Keratinocyte (primary cell): Measurements from ENCODE around the gene TBKBP1. TPM values are rescaled to one million over a fixed set of nuclear protein-coding genes. Genes with fewer than 3 reads are reported as not detected.

Source experiments
- DNase-seq: peaks from one replicate; pipeline ENCODE4 v3.0.0-alpha.2; 2011; ENCODE audit warnings: low read depth, missing footprints, low spot score
- FAIRE-seq: peaks from 2 replicates; lab custom pipeline; 2011; peaks lifted over from hg19 to GRCh38; lab: Jason Lieb, UNC
- H2AFZ ChIP-seq: 2 replicates; pipeline ENCODE4 v1.6.0; 2012; ENCODE audit warnings: low read length, control low read depth, inconsistent platforms; ENCODE audit not compliant: control insufficient read depth
- H3K27ac ChIP-seq: 2 replicates; pipeline ENCODE4 v1.5.1; 2011; ENCODE audit warnings: low read length; ENCODE audit not compliant: control insufficient read depth, insufficient read depth
- H3K27me3 ChIP-seq: 3 replicates; pipeline ENCODE4 v1.6.0; 2011; ENCODE audit warnings: low read length; ENCODE audit not compliant: control insufficient read depth, insufficient read depth; ENCODE audit errors: extremely low read depth
- H3K36me3 ChIP-seq, 2 experiments: 2 replicates in 1 of 2; 3 replicates in 1 of 2; pipeline ENCODE4 v1.5.1; 2011; ENCODE audit warnings: low read length in 2 of 2, mild to moderate bottlenecking in 1 of 2; ENCODE audit not compliant: control insufficient read depth in 2 of 2, insufficient read depth in 2 of 2; ENCODE audit errors: extremely low read depth in 1 of 2
- H3K4me1 ChIP-seq: 3 replicates; pipeline ENCODE4 v1.5.1; 2011; ENCODE audit warnings: low read length; ENCODE audit not compliant: control insufficient read depth, insufficient read depth; ENCODE audit errors: extremely low read depth
- H3K4me2 ChIP-seq: 3 replicates; pipeline ENCODE4 v1.6.0; 2011; ENCODE audit warnings: low read depth, low read length; ENCODE audit not compliant: control insufficient read depth, insufficient read depth; ENCODE audit errors: extremely low read depth
- H3K4me3 ChIP-seq, 3 experiments: fragments of 200-600 bp in 1 of 3; sonication (generic) in 1 of 3; 2 replicates in 2 of 3; 3 replicates in 1 of 3; pipeline ENCODE4 v1.5.1; 2011 to 2016; ENCODE audit warnings: low read length in 3 of 3, mild to moderate bottlenecking in 3 of 3, control low read depth in 2 of 3, inconsistent platforms in 1 of 3, low read depth in 1 of 3, mixed read lengths in 1 of 3, mixed run types in 1 of 3, moderate library complexity in 1 of 3; ENCODE audit not compliant: control insufficient read depth in 2 of 3, insufficient read depth in 2 of 3; ENCODE audit errors: extremely low read depth in 1 of 3
- H3K79me2 ChIP-seq: 2 replicates; pipeline ENCODE4 v1.6.0; 2012; ENCODE audit warnings: low read length; ENCODE audit not compliant: control insufficient read depth, insufficient read depth
- H3K9ac ChIP-seq: 3 replicates; pipeline ENCODE4 v1.6.0; 2011; ENCODE audit warnings: low read length; ENCODE audit not compliant: control insufficient read depth, insufficient read depth; ENCODE audit errors: extremely low read depth
- H3K9me1 ChIP-seq: 3 replicates; pipeline ENCODE4 v1.6.0; 2011; ENCODE audit warnings: low read length; ENCODE audit not compliant: control insufficient read depth, insufficient read depth; ENCODE audit errors: extremely low read depth
- H3K9me3 ChIP-seq: 2 replicates; pipeline ENCODE4 v1.5.1; 2012; ENCODE audit warnings: low read depth, low read length; ENCODE audit not compliant: control insufficient read depth
- H4K20me1 ChIP-seq: 3 replicates; pipeline ENCODE4 v1.6.0; 2011; ENCODE audit warnings: low read length; ENCODE audit not compliant: control insufficient read depth, insufficient read depth; ENCODE audit errors: extremely low read depth
- EZH2 ChIP-seq: IDR thresholded peaks from one replicate; pipeline ENCODE4 v1.6.1; 2012; ENCODE audit warnings: inconsistent platforms, mild to moderate bottlenecking, low read length, moderate library complexity
- dilution Hi-C: fragments of 300-500 bp; cut with MboI; formaldehyde crosslinking; loops from one replicate; pipeline ENCODE4 v1.7.0; 2020; ENCODE audit warnings: low sequenced_read_pairs; ENCODE audit not compliant: extremely low pct_ligation_motif_present
- polyA plus RNA-seq, 5 experiments: library from polyadenylated mRNA; depleted of rRNA in 3 of 5; stranded (reverse) in 3 of 5; stranded (forward) in 1 of 5; unstranded in 1 of 5; fragments of >200 nt; gene quantifications; 1 replicate in 1 of 5; 2 replicates in 3 of 5; 3 replicates in 1 of 5; pipeline versions ENCODE4 v1.2.1 to v1.2.3, GENCODE V29; 2011 to 2012; ENCODE audit warnings: missing spikeins in 2 of 5, low read depth in 1 of 5, low replicate concordance in 1 of 5
- TF ChIP-seq, protein P1 (sequence below), 3 experiments: IDR thresholded peaks in 1 of 3; conservative IDR thresholded peaks in 1 of 3; optimal IDR thresholded peaks in 1 of 3; 2 replicates in 2 of 3; 3 replicates in 1 of 3; pipeline versions ENCODE3 to v1.5.1; 2011; ENCODE audit warnings: low read length in 3 of 3, mild to moderate bottlenecking in 3 of 3, moderate library complexity in 2 of 3, control low read depth in 1 of 3, inconsistent platforms in 1 of 3; ENCODE audit not compliant: insufficient read depth in 2 of 3; ENCODE audit errors: extremely low read depth in 1 of 3

TBKBP1 gene
- polyA plus RNA-seq, 1 donor (not counting 4 experiments of a cell fraction or from before 2014, with no cell fraction given), result 4.3 TPM

DNA sequence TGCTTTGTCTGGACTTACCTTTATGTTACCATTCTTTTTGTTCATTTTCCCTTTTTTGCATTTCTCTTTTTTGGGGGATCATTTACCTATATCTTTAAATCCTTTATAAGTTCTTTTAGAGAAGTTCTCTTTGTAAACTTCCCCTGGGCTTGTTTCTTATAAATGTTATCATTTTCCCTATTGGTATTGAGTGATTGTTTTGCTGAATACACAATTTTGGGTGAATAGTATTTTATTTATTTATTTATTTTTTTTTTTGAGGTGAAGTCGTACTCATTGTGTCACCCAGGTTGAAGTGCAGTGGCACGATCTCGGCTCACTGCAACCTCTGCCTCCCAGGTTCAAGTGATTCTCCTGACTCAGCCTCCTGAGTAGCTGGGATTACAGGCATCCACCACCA lies 57.5 kb downstream of the TBKBP1 start:
- Histone ChIP-seq H2AFZ (no peak overlapping the region), H3K4me3 (no peak overlapping the region)
- TF ChIP-seq, protein P1, sequence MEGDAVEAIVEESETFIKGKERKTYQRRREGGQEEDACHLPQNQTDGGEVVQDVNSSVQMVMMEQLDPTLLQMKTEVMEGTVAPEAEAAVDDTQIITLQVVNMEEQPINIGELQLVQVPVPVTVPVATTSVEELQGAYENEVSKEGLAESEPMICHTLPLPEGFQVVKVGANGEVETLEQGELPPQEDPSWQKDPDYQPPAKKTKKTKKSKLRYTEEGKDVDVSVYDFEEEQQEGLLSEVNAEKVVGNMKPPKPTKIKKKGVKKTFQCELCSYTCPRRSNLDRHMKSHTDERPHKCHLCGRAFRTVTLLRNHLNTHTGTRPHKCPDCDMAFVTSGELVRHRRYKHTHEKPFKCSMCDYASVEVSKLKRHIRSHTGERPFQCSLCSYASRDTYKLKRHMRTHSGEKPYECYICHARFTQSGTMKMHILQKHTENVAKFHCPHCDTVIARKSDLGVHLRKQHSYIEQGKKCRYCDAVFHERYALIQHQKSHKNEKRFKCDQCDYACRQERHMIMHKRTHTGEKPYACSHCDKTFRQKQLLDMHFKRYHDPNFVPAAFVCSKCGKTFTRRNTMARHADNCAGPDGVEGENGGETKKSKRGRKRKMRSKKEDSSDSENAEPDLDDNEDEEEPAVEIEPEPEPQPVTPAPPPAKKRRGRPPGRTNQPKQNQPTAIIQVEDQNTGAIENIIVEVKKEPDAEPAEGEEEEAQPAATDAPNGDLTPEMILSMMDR (optimal IDR thresholded peaks at IDR 0.05 in 1 of 3, IDR thresholded peaks at IDR 0.05 in 1 of 3, conservative IDR thresholded peaks at IDR 0.05 in 1 of 3; ENCODE audit: extremely low read depth in 1 of 3, insufficient read depth in 2 of 3, low read length in 3 of 3), result no peak
- TF ChIP-seq EZH2, result no peak

DNA sequence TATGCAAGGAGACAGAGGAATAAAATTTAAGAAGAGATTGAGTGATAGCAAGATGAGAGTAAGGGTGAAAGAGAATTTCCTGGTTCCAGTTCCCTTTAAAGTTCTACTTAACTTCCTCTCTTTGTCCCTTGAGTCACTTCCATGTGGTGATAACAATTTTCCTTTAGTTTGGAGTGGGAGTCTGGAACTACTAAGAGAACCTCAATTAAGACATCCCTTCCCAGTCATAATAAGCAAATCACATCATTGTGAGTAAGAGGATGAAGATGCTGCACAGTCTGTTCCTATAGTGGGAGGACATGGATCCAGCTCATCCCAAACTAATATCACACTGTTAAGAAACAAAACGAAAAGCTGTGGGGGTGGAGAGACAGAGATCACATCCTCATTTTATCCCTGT lies 63.4 kb downstream of the TBKBP1 start:
- Histone ChIP-seq H3K9me1 (no peaks in the 10 kb centered on the region), H2AFZ (no peak overlapping the region), H3K9ac (no peak overlapping the region), H3K4me3 (no peak overlapping the region), H3K4me1 (no peaks in the 10 kb centered on the region), H3K79me2 (no peaks in the 10 kb centered on the region), H4K20me1 (no peaks in the 10 kb centered on the region), H3K36me3 (no peaks in the 10 kb centered on the region), H3K4me2 (no peak overlapping the region), H3K9me3 (peaks cover 2% of the 10 kb centered on the region), H3K27me3 (peaks cover 13% of the 10 kb centered on the region), H3K27ac (no peak overlapping the region)
- dilution Hi-C loops, result no loop called here
- DNase-seq (no peak), FAIRE-seq (no peak)
- no peak for TF ChIP-seq EZH2
- TF ChIP-seq, protein P1 (optimal IDR thresholded peaks at IDR 0.05 in 1 of 3, IDR thresholded peaks at IDR 0.05 in 1 of 3, conservative IDR thresholded peaks at IDR 0.05 in 1 of 3; ENCODE audit: extremely low read depth in 1 of 3, insufficient read depth in 2 of 3, low read length in 3 of 3), result no peak

More for the DNA sequence above, 57.5 kb downstream of the TBKBP1 start:
- no peaks in the 10 kb centered on the region for H3K9me1 ChIP-seq
- H3K4me2 ChIP-seq, result no peak overlapping the region
- DNase-seq (no peak), FAIRE-seq (no peak)
- no peak overlapping the region for H3K9ac ChIP-seq
- no peaks in the 10 kb centered on the region for H3K36me3 ChIP-seq
- H3K27me3 ChIP-seq, result peaks cover 6% of the 10 kb centered on the region
- no peak overlapping the region for H3K27ac ChIP-seq
- no peaks in the 10 kb centered on the region for H3K4me1 ChIP-seq
- H3K9me3 ChIP-seq, result no peaks in the 10 kb centered on the region
- dilution Hi-C loops, result no loop called here
- H3K79me2 ChIP-seq, result no peaks in the 10 kb centered on the region
- H4K20me1 ChIP-seq, result no peaks in the 10 kb centered on the region
